Measurements from ENCODE around the gene SLC6A17.

The SLC6A17 gene

GRCh38 chr1:110153407-110153950 lies 3.2 kb downstream of the SLC6A17 start:
- H3K4me3 ChIP-seq (ENCODE audit: low read length): no peak overlapping the region
- no peak for TF ChIP-seq ZNF274 (IDR thresholded peaks at IDR 0.05; ENCODE audit: low read depth, low read length)

GRCh38 chr1:110155878-110156522 lies 5.7 kb downstream of the SLC6A17 start:
- no peak for TF ChIP-seq ZNF274 (IDR thresholded peaks at IDR 0.05; ENCODE audit: low read depth, low read length)
- H3K4me3 ChIP-seq (ENCODE audit: low read length): no peak overlapping the region

GRCh38 chr1:110158261-110158660 lies 8.0 kb downstream of the SLC6A17 start:
- TF ChIP-seq ZNF274 (IDR thresholded peaks at IDR 0.05; ENCODE audit: low read depth, low read length): no peak
- H3K4me3 ChIP-seq (ENCODE audit: low read length): no peak overlapping the region

- no peak overlapping the region for H3K4me3 ChIP-seq (ENCODE audit: low read length)
- no peak for TF ChIP-seq ZNF274 (IDR thresholded peaks at IDR 0.05; ENCODE audit: low read depth, low read length)
Observed at GRCh38 chr1:110159168-110159567, 8.9 kb downstream of the SLC6A17 start.

GRCh38 chr1:110160538-110161100 lies 10.3 kb downstream of the SLC6A17 start:
- no peak overlapping the region for H3K4me3 ChIP-seq (ENCODE audit: low read length)
- TF ChIP-seq ZNF274 (IDR thresholded peaks at IDR 0.05; ENCODE audit: low read depth, low read length): no peak

- no peak for TF ChIP-seq ZNF274 (IDR thresholded peaks at IDR 0.05; ENCODE audit: low read depth, low read length)
Observed at GRCh38 chr1:110161165-110161564, 10.9 kb downstream of the SLC6A17 start.

GRCh38 chr1:110161849-110162248 lies 11.6 kb downstream of the SLC6A17 start:
- no peak for TF ChIP-seq ZNF274 (IDR thresholded peaks at IDR 0.05; ENCODE audit: low read depth, low read length)
- no peak overlapping the region for H3K4me3 ChIP-seq (ENCODE audit: low read length)

More at GRCh38 chr1:110161165-110161564, 10.9 kb downstream of the SLC6A17 start:
- H3K4me3 ChIP-seq (ENCODE audit: low read length): no peak overlapping the region

- no peak for TF ChIP-seq ZNF274 (IDR thresholded peaks at IDR 0.05; ENCODE audit: low read depth, low read length)
- no peak overlapping the region for H3K4me3 ChIP-seq (ENCODE audit: low read length)
Observed at GRCh38 chr1:110163591-110163990, 13.3 kb downstream of the SLC6A17 start.

GRCh38 chr1:110164725-110165350 lies 14.5 kb downstream of the SLC6A17 start:
- TF ChIP-seq ZNF274 (IDR thresholded peaks at IDR 0.05; ENCODE audit: low read depth, low read length): no peak
- H3K4me3 ChIP-seq (ENCODE audit: low read length): no peak overlapping the region

- no peak for TF ChIP-seq ZNF274 (IDR thresholded peaks at IDR 0.05; ENCODE audit: low read depth, low read length)
Observed at GRCh38 chr1:110165761-110166231, 15.5 kb downstream of the SLC6A17 start.

GRCh38 chr1:110166861-110167260 lies 16.6 kb downstream of the SLC6A17 start:
- no peak overlapping the region for H3K4me3 ChIP-seq (ENCODE audit: low read length)
- TF ChIP-seq ZNF274 (IDR thresholded peaks at IDR 0.05; ENCODE audit: low read depth, low read length): no peak

More at GRCh38 chr1:110165761-110166231, 15.5 kb downstream of the SLC6A17 start:
- no peak overlapping the region for H3K4me3 ChIP-seq (ENCODE audit: low read length)

GRCh38 chr1:110170766-110171733 lies 20.8 kb downstream of the SLC6A17 start:
- no peak overlapping the region for H3K4me3 ChIP-seq (ENCODE audit: low read length)
- no peak for TF ChIP-seq ZNF274 (IDR thresholded peaks at IDR 0.05; ENCODE audit: low read depth, low read length)

GRCh38 chr1:110172001-110172400 lies 21.7 kb downstream of the SLC6A17 start:
- no peak for TF ChIP-seq ZNF274 (IDR thresholded peaks at IDR 0.05; ENCODE audit: low read depth, low read length)
- no peak overlapping the region for H3K4me3 ChIP-seq (ENCODE audit: low read length)

Measured in GM08714 (cell line).